K562 (cell line): ENCODE measurements around the gene LGR6. TPM values are rescaled to one million over a fixed set of nuclear protein-coding genes. Genes with fewer than 3 reads are reported as not detected.

Source experiments
- ARID3B ChIP-seq: fragments of 250-450 bp; sonication (Bioruptor Pico); IDR thresholded peaks from 2 replicates; pipeline ENCODE4 v1.4.0; 2020; ENCODE audit warnings: borderline replicate concordance
- CEBPG ChIP-seq, 3 experiments: fragments of 200-800 bp in 1 of 3; sonication (Bioruptor generic) in 1 of 3; sonication (generic) in 1 of 3; formaldehyde crosslinking in 1 of 3; IDR thresholded peaks in 2 of 3; conservative IDR thresholded peaks in 1 of 3; 2 replicates each; pipeline versions ENCODE4 v1.6.1 to v1.8.0; 2016 to 2022; ENCODE audit warnings: missing compliant biosample characterization in 2 of 3, missing genetic modification characterization in 2 of 3, mild to moderate bottlenecking in 1 of 3, missing genetic modification reagents in 1 of 3
- CREB5 ChIP-seq: fragments of 250-450 bp; sonication (Bioruptor Pico); IDR thresholded peaks from 2 replicates; pipeline ENCODE4 v1.5.0; 2020; ENCODE audit warnings: mild to moderate bottlenecking
- ELF2 ChIP-seq: fragments of 250-450 bp; sonication (Bioruptor Pico); IDR thresholded peaks from 2 replicates; pipeline ENCODE4 v1.5.0; 2021; ENCODE audit warnings: mild to moderate bottlenecking
- FOXJ2 ChIP-seq: fragments of 200-800 bp; sonication (Bioruptor generic); IDR thresholded peaks from 2 replicates; pipeline ENCODE4 v1.6.1; 2016; ENCODE audit warnings: missing genetic modification characterization, missing compliant biosample characterization
- FOXJ3 ChIP-seq: sonication (generic); formaldehyde crosslinking; IDR thresholded peaks from 2 replicates; pipeline ENCODE4 v1.4.0; 2020; ENCODE audit warnings: mild to moderate bottlenecking, missing genetic modification reagents
- GABPA ChIP-seq: fragments of 200-800 bp; sonication (Bioruptor generic); conservative IDR thresholded peaks from 2 replicates; pipeline ENCODE4 v1.6.1; 2016; ENCODE audit warnings: low read depth, missing genetic modification characterization, missing compliant biosample characterization
- HSF4 ChIP-seq: fragments of 250-450 bp; sonication (Bioruptor Pico); IDR thresholded peaks from 2 replicates; pipeline ENCODE4 v2.1.2; 2022; ENCODE audit warnings: mild to moderate bottlenecking, moderate library complexity, borderline replicate concordance
- IRF2 ChIP-seq: sonication (generic); formaldehyde crosslinking; IDR thresholded peaks from 2 replicates; pipeline ENCODE4 v1.8.1; 2022; ENCODE audit warnings: mild to moderate bottlenecking, missing genetic modification reagents
- MEF2A ChIP-seq: IDR thresholded peaks from 2 replicates; pipeline ENCODE4 v1.6.1; 2011; ENCODE audit warnings: low read depth, mild to moderate bottlenecking, low read length, moderate library complexity; ENCODE audit not compliant: control insufficient read depth
- MYBL2 ChIP-seq, 2 experiments: fragments of 450-650 bp in 1 of 2; sonication (generic) in 1 of 2; formaldehyde crosslinking in 1 of 2; IDR thresholded peaks; 2 replicates each; pipeline versions ENCODE4 v1.6.1 to v1.8.1; 2017 to 2022; ENCODE audit warnings: borderline replicate concordance in 1 of 2, inconsistent platforms in 1 of 2, low read depth in 1 of 2, mild to moderate bottlenecking in 1 of 2, missing genetic modification reagents in 1 of 2, moderate library complexity in 1 of 2
- RAD21 ChIP-seq, 2 experiments: fragments of 250-450 bp in 1 of 2; fragments of 450-650 bp in 1 of 2; sonication (Bioruptor Pico) in 1 of 2; formaldehyde crosslinking in 1 of 2; IDR thresholded peaks in 1 of 2; conservative IDR thresholded peaks in 1 of 2; 2 replicates each; pipeline versions ENCODE4 v1.4.0 to v1.8.0; 2020 to 2022; ENCODE audit warnings: mild to moderate bottlenecking in 2 of 2, moderate library complexity in 1 of 2
- SRSF3 ChIP-seq: fragments of 200-400 bp; formaldehyde crosslinking; IDR thresholded peaks from 2 replicates; pipeline ENCODE4 v1.6.1; 2016; ENCODE audit warnings: mild to moderate bottlenecking, low read length, moderate library complexity; ENCODE audit not compliant: insufficient read depth
- STAT5B ChIP-seq: fragments of 250-450 bp; sonication (Bioruptor Pico); IDR thresholded peaks from 2 replicates; pipeline ENCODE4 v1.8.0; 2021; ENCODE audit warnings: mild to moderate bottlenecking, inconsistent platforms
- THRA ChIP-seq: fragments of 450-650 bp; IDR thresholded peaks from 2 replicates; pipeline ENCODE4 v1.6.1; 2017; ENCODE audit warnings: mild to moderate bottlenecking, moderate library complexity
- ZFP30 ChIP-seq: fragments of 250-450 bp; sonication (Bioruptor Pico); IDR thresholded peaks from 2 replicates; pipeline ENCODE4 v1.8.0; 2022; ENCODE audit warnings: moderate library complexity, mild to moderate bottlenecking, inconsistent platforms, borderline replicate concordance
- ZNF140 ChIP-seq: fragments of 250-450 bp; sonication (Bioruptor Pico); IDR thresholded peaks from 2 replicates; pipeline ENCODE4 v1.8.0; 2021; ENCODE audit warnings: moderate library complexity, mild to moderate bottlenecking, inconsistent platforms
- ZNF197 ChIP-seq: fragments of 200-800 bp; sonication (Bioruptor generic); IDR thresholded peaks from 2 replicates; pipeline ENCODE4 v1.6.1; 2016; ENCODE audit warnings: low read depth, missing genetic modification characterization, missing compliant biosample characterization
- ZNF644 ChIP-seq: fragments of 200-800 bp; sonication (Bioruptor generic); IDR thresholded peaks from 2 replicates; pipeline ENCODE4 v1.6.1; 2016; ENCODE audit warnings: low read depth, missing genetic modification characterization, missing compliant biosample characterization
- ZNF740 ChIP-seq, 3 experiments: fragments of 200-800 bp in 1 of 3; sonication (Bioruptor generic) in 1 of 3; sonication (generic) in 1 of 3; formaldehyde crosslinking in 1 of 3; IDR thresholded peaks; 2 replicates each; pipeline versions ENCODE4 v1.6.1 to v1.8.0; 2016 to 2022; ENCODE audit warnings: mild to moderate bottlenecking in 2 of 3, missing compliant biosample characterization in 2 of 3, missing genetic modification characterization in 2 of 3, missing genetic modification reagents in 1 of 3
- polyA plus RNA-seq, 8 experiments: library from polyadenylated mRNA; depleted of rRNA in 4 of 8; stranded (reverse) in 5 of 8; unstranded in 3 of 8; fragments of >200 nt; fragmentation: Nextera tagmentation in 2 of 8; fragmentation: Illumina TruSeq in 1 of 8; extraction: Ambion mirVana in 2 of 8; extraction: Trizol in 1 of 8; gene quantifications; 2 replicates each; pipeline versions ENCODE4 v1.2.1 to v1.2.3, GENCODE V29; 2011 to 2014; ENCODE audit warnings: inconsistent platforms in 1 of 8, missing spikeins in 1 of 8
- total RNA-seq, 7 experiments: library from RNA; depleted of rRNA in 6 of 7; stranded (reverse); fragments of >200 nt in 6 of 7; fragmentation: Illumina TruSeq in 2 of 7; extraction: Trizol in 2 of 7; gene quantifications; 2 replicates each; pipeline versions ENCODE4 v1.2.1 to v1.2.3, GENCODE V29; 2011 to 2021; ENCODE audit warnings: low replicate concordance in 1 of 7

The LGR6 gene
- total and polyA plus RNA-seq, 9 of the 15 experiments (the other 6 are each of a cell fraction or from before 2014, with no cell fraction given), result 0.01 to 0.54 (median 0.17) TPM; not detected in 1

GRCh38 chr1:202164271-202165037 lies 29.1 kb upstream of the LGR6 start (continued):
- TF ChIP-seq ZNF740 (CRISPR knock-in tag; IDR thresholded peaks at IDR 0.05), result no peak
- TF ChIP-seq ZNF740 (tag; IDR thresholded peaks at IDR 0.05), result no peak; a peak in 1 of 4 replicates
- TF ChIP-seq ZFP30 (CRISPR knock-in tag), result no peak
- TF ChIP-seq STAT5B, result no peak
- peak; percentile 58; the same call in 1 of the 2 replicates for TF ChIP-seq GABPA (tag)
- TF ChIP-seq THRA, result no peak
- no peak for TF ChIP-seq MYBL2 (IDR thresholded peaks at IDR 0.05; ENCODE audit: low read depth)
- no peak for TF ChIP-seq MYBL2 (CRISPR knock-in tag; IDR thresholded peaks at IDR 0.05; ENCODE audit: borderline replicate concordance)
- TF ChIP-seq ZNF140, result no peak
- no peak for TF ChIP-seq MEF2A
- no peak for TF ChIP-seq FOXJ3 (CRISPR knock-in tag)
- TF ChIP-seq ELF2 (CRISPR knock-in tag), result no peak; the same call in 1 of the 2 replicates
- 0 out of 2 replicates have a peak, but pooled peaks have one; percentile 18 for TF ChIP-seq ZNF644 (tag)
- no peak for TF ChIP-seq HSF4
- TF ChIP-seq CEBPG (CRISPR knock-in tag; IDR thresholded peaks at IDR 0.05), result no peak
- no peak for TF ChIP-seq CEBPG (tag; conservative IDR thresholded peaks at IDR 0.05 in 1 of 2, IDR thresholded peaks at IDR 0.05 in 1 of 2)
- TF ChIP-seq RAD21 (CRISPR knock-in tag; conservative IDR thresholded peaks at IDR 0.05 in 1 of 2, IDR thresholded peaks at IDR 0.05 in 1 of 2), result no peak
- 0 out of 2 replicates have a peak, but pooled peaks have one; percentile 4 for TF ChIP-seq ZNF197
- no peak for TF ChIP-seq CREB5 (CRISPR knock-in tag)
- TF ChIP-seq IRF2, result no peak
- TF ChIP-seq ARID3B (CRISPR knock-in tag), result no peak
- TF ChIP-seq FOXJ2, result no peak
- no peak for TF ChIP-seq SRSF3
